OCI-LY1 (cell line): ENCODE measurements around the gene POU2F1.

Source experiments
- H2AFZ ChIP-seq: fragments of 200-600 bp; sonication (generic), shearing (Covaris generic); 2 replicates; pipeline ENCODE4 v1.6.0; 2014; ENCODE audit warnings: antibody characterized with exemption, mild to moderate bottlenecking, low read length
- H3F3A ChIP-seq: fragments of 200-600 bp; sonication (generic), shearing (Covaris generic); 2 replicates; pipeline ENCODE4 v1.6.0; 2014; ENCODE audit warnings: mild to moderate bottlenecking, antibody characterized with exemption, low read length, moderate library complexity; ENCODE audit not compliant: insufficient read depth
- H3K27ac ChIP-seq: fragments of 200-600 bp; sonication (generic); 2 replicates; pipeline ENCODE4 v1.5.1; 2014; ENCODE audit warnings: low read length, mixed run types, mild to moderate bottlenecking, low read depth; ENCODE audit not compliant: poor library complexity, severe bottlenecking
- H3K27me3 ChIP-seq: fragments of 200-600 bp; sonication (generic); 2 replicates; pipeline ENCODE4 v1.6.0; 2014; ENCODE audit warnings: antibody characterized with exemption, mild to moderate bottlenecking, low read length, moderate library complexity; ENCODE audit not compliant: insufficient read depth
- H3K36me3 ChIP-seq: fragments of 200-600 bp; sonication (generic); 2 replicates; pipeline ENCODE4 v1.6.1; 2014; ENCODE audit warnings: mild to moderate bottlenecking, antibody characterized with exemption, low read length, moderate library complexity, mixed read lengths; ENCODE audit not compliant: insufficient read depth
- H3K4me1 ChIP-seq: fragments of 200-600 bp; sonication (generic); 2 replicates; pipeline ENCODE4 v1.5.1; 2014; ENCODE audit warnings: mild to moderate bottlenecking, low read length, moderate library complexity; ENCODE audit not compliant: insufficient read depth, severe bottlenecking
- H3K4me2 ChIP-seq: fragments of 200-600 bp; sonication (generic), shearing (Covaris generic); 2 replicates; pipeline ENCODE4 v1.6.1; 2014; ENCODE audit warnings: low read length
- H3K4me3 ChIP-seq: fragments of 200-600 bp; sonication (generic); 2 replicates; pipeline ENCODE4 v1.5.1; 2014; ENCODE audit warnings: low read length, low read depth, mild to moderate bottlenecking, mixed read lengths; ENCODE audit not compliant: poor library complexity, severe bottlenecking
- H3K79me2 ChIP-seq: fragments of 200-600 bp; shearing (Covaris generic); 2 replicates; pipeline ENCODE4 v1.6.1; 2016; ENCODE audit warnings: mixed run types, low read length, mixed read lengths; ENCODE audit not compliant: insufficient read depth
- H3K9ac ChIP-seq: fragments of 200-600 bp; sonication (generic), shearing (Covaris generic); 2 replicates; pipeline ENCODE4 v1.6.1; 2014; ENCODE audit warnings: mild to moderate bottlenecking, low read length, mixed read lengths
- H3K9me2 ChIP-seq: fragments of 200-600 bp; sonication (generic), shearing (Covaris generic); 2 replicates; pipeline ENCODE4 v1.6.1; 2014; ENCODE audit warnings: low read depth, mild to moderate bottlenecking, low read length, mixed read lengths
- H3K9me3 ChIP-seq: fragments of 200-600 bp; shearing (Covaris generic); 2 replicates; pipeline ENCODE4 v1.6.1; 2014; ENCODE audit warnings: low read length, mixed read lengths
- H4K20me1 ChIP-seq: fragments of 200-600 bp; sonication (generic), shearing (Covaris generic); 2 replicates; pipeline ENCODE4 v1.6.0; 2016; ENCODE audit warnings: mild to moderate bottlenecking, low read length; ENCODE audit not compliant: insufficient read depth
- CTCF ChIP-seq: fragments of 200-600 bp; sonication (generic), shearing (Covaris generic); IDR thresholded peaks from 2 replicates; pipeline ENCODE4 v1.5.1; 2017; ENCODE audit warnings: mild to moderate bottlenecking, antibody characterized with exemption, low read length, moderate library complexity, mixed read lengths
- EZH2 ChIP-seq: fragments of 200-600 bp; sonication (generic), shearing (Covaris generic); IDR thresholded peaks from 2 replicates; pipeline ENCODE4 v1.8.0; 2017; ENCODE audit warnings: borderline replicate concordance, mixed run types, mild to moderate bottlenecking, antibody characterized with exemption, low read length, moderate library complexity, mixed read lengths

POU2F1 gene

GRCh38 chr1:167231873-167232450 is 11.3 kb downstream of the POU2F1 start:
- Histone ChIP-seq H3K9me3 (no peaks in the 10 kb centered on the region), H3K9me2 (no peaks in the 10 kb centered on the region), H3K9ac (no peak overlapping the region), H3K36me3 (no peaks in the 10 kb centered on the region), H3K4me1 (peaks cover 8% of the 10 kb centered on the region), H4K20me1 (no peaks in the 10 kb centered on the region), H3K79me2 (0 out of 2 replicates have a peak, but pooled peaks cover 4% of the 10 kb centered on the region), H3F3A (no peaks in the 10 kb centered on the region), H3K4me2 (no peak overlapping the region), H2AFZ (no peak overlapping the region), H3K27me3 (no peaks in the 10 kb centered on the region), H3K4me3 (no peak overlapping the region), H3K27ac (no peak overlapping the region)
- no peak for TF ChIP-seq EZH2
- no peak for TF ChIP-seq CTCF

- Histone ChIP-seq H3K9ac (no peak overlapping the region), H3K4me2 (no peak overlapping the region), H3K79me2 (no peaks in the 10 kb centered on the region), H2AFZ (no peak overlapping the region), H4K20me1 (no peaks in the 10 kb centered on the region), H3K4me1 (peaks cover 8% of the 10 kb centered on the region), H3K9me2 (no peaks in the 10 kb centered on the region), H3K36me3 (no peaks in the 10 kb centered on the region), H3K9me3 (no peaks in the 10 kb centered on the region), H3K27ac (no peak overlapping the region), H3K4me3 (no peak overlapping the region), H3K27me3 (no peaks in the 10 kb centered on the region), H3F3A (no peaks in the 10 kb centered on the region)
- no peak for TF ChIP-seq EZH2
- TF ChIP-seq CTCF: no peak
Observed at GRCh38 chr1:167232801-167233200, 12.1 kb downstream of the POU2F1 start.

- no peak overlapping the region for H3K4me2 ChIP-seq
- no peak overlapping the region for H3K9ac ChIP-seq
- no peaks in the 10 kb centered on the region for H3K9me2 ChIP-seq
- no peaks in the 10 kb centered on the region for H3K27me3 ChIP-seq
- H3K36me3 ChIP-seq: no peaks in the 10 kb centered on the region
- peaks cover 8% of the 10 kb centered on the region for H3K4me1 ChIP-seq
- H3K27ac ChIP-seq: no peak overlapping the region
- H3F3A ChIP-seq: no peaks in the 10 kb centered on the region
- H4K20me1 ChIP-seq: no peaks in the 10 kb centered on the region
- no peaks in the 10 kb centered on the region for H3K9me3 ChIP-seq
- TF ChIP-seq CTCF (no peak), EZH2 (no peak)
- no peak overlapping the region for H2AFZ ChIP-seq
- H3K4me3 ChIP-seq: no peak overlapping the region
- no peaks in the 10 kb centered on the region for H3K79me2 ChIP-seq
Observed at GRCh38 chr1:167233373-167233772, 12.7 kb downstream of the POU2F1 start.
